GM18505 (cell line): ENCODE measurements around the gene MAN2B2.

Experiments used
- ATAC-seq: cut with Tn5 transposase; IDR thresholded peaks from one replicate; pipeline ENCODE4 v1.9.1; 2021; ENCODE audit not compliant: unreplicated experiment
- POLR2A ChIP-seq: IDR thresholded peaks from 4 replicates; pipeline ENCODE4 v1.6.1; 2011; ENCODE audit warnings: borderline replicate concordance; ENCODE audit not compliant: insufficient read depth, insufficient read length; ENCODE audit errors: extremely low read depth

Gene MAN2B2

DNA sequence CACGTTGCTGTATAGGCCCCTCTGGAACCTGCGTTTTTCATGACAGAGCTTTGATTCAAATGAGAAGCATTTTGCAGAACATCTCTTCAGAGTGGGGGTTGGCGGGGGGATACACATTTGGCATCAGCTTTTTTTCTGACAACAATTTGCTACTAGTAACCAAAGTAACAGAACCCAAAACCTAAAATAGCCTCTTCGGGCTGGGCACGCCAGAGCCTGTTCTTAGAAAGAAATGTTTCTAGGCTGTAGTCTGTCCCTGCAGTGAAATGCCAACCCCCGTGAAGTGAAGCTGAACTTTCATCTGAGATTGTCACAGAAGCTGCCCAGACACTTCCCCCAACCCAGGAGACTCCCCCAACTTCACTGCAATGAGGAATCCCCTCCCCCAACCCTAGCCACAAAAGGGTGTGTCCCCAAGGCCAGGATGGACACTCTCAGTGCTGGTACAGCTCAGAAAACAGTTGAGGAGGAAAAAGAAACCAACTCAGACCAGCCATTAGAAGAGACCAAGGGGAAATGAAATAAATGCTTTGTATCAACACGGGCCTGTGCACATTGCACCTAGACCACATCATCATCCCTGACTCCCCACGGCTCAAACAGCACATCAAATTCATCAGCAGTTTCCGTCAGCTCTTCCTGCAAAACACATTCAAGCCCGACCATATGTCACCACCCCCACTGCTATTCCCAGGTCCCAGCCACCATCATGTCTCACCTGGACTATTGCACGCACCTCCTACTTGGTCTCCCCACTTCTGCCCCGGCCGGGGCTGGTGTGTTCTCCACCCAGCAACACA lies 8.4 kb upstream of the MAN2B2 start:
- ATAC-seq, result no peak

DNA sequence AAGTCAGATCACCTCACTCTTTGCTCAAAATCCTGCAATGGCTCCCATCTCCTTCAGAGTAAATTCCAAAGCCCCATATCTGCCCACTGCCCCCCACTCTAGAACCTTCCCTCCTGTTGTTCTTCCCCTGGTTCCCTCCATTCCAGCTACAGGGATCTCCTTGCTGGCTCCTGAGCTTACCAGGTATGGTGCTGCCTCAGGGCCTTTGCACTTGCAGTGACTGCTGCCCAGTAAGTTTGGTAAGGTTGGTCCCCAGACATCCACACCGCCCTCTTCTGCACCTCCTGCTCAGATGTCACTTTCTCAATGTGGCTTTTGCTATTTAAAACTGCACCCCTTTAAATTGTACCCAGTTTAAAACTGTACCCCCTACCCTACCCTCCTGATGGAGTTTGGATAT lies 7.8 kb upstream of the MAN2B2 start:
- no peak for TF ChIP-seq POLR2A
- ATAC-seq, result no peak

More for the DNA sequence above, 8.4 kb upstream of the MAN2B2 start:
- TF ChIP-seq POLR2A, result no peak

DNA sequence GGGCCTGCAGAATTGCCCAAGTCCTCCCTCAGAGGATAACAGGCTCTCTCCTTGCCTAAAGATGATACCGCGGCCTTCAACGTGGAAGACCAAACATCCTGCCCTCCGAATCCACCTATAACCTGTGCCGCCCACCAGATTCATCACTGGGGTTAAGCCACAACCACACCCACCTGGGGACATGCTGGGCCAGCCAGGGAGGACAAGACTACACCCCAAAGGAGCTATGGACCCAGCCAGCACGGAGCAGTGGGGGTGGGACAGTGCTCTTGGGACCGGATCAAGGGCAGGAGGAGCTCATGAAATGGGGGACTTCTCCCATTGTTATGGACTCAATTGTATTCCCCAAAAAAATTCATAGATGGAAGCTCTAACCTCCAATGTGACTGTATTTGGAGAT lies 6.8 kb upstream of the MAN2B2 start:
- no peak for ATAC-seq
- TF ChIP-seq POLR2A, result no peak

DNA sequence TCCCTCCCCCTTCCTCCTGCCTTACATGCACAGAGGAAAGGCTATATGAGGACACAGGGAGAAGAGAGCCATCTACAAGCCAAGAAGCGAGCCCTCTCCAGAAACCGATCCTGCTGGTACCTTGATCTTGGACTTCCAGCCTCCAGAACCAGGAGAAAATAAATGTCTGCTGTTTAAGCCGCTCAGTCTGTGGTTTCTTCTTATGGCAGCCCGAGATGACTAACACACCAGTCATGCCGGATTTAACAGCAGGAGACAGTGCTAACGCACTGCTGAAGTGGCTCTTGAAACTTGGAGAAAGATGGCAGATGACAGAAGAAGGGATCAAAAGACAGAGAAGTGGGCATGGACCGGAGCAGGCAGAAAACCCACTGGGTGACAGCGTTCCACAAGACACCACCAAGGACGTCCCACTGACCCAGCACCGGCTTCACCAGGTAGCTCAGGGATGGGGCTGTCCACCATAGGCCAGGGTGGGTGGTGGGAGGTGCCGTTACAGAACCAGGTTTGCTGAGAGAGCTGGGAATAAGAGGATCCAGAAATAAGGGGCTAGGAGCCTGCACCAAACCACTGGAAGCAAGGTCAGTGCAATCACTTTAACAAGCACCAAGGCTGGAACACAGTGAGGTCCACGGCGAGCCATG lies 6.2 kb upstream of the MAN2B2 start:
- TF ChIP-seq POLR2A, result no peak
- no peak for ATAC-seq

DNA sequence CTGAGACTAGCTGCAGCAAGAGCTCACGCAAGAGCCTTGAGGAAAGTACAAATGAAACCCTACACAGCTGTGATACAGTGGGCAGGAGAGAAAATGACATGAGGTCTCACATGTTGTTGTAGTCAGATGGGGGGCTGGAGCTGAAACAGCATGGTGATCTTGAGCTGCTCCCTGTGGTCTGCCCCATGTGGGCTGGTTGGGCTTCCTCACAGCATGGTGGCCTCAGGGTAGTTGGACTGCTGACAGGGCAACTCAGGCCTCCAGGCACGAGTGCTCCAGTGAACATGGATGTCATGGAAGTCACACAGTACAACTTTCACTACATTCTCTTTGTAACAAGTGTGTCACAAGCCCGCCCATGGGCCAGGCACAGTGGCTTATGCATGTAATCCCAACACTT lies 3.4 kb upstream of the MAN2B2 start:
- no peak for TF ChIP-seq POLR2A
- ATAC-seq, result no peak

DNA sequence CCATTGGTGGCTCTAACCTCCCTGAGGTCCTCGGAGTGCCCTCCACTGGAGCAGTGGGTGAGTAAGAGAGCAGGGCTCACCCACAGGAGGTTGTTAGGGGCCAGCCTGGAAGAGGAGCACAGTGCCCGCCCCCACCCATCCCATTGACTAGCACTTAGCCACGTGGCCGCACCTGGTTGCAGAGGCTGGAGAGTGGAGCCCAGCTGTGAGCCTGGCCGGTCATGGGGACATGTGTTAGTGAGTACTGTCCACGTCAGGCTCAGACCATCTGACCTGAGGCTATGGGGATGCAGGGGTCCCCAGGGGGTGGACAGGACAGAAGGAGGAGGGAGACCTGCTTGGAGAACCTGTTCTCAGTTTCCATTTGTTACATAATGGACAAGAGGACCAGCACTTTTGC lies 1.4 kb upstream of the MAN2B2 start:
- ATAC-seq, result no peak
- no peak for TF ChIP-seq POLR2A

DNA sequence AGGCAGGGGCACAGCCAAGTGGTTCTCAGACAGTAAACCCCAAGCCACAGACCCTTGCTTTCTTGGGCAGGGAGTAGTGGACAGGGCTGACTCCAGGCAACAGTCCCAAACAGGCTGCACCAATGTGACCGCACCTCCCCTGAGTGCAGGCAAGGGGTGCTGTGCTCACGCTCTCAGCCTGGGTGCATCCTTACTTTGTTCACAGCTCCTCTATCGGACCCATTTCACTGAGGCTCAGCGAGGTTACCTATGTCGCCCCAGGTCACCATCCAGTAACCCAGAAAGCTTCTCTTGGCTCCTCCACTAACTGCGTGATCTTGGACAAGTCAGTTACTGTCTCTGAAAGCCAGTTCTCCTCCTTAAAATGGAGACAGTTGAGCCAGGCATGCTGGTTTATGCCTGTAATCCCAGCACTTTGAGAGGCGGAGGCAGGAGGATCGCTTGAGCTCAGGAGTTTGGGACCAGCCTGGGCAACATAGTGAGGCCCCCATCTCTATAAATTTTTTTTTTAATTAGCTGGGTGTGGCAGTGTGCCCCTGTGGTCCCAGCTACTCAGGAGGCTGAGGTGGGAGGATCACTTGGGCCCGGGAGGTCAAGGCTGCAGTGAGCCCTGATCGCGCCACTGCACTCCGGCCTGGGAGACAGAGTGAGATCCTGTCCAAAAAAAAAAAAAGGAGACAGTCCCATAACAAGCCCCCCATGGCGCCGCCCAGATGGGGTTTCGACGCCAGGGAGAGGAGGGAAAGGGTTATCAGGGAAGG lies 823 bp upstream of the MAN2B2 start:
- TF ChIP-seq POLR2A, result no peak
- ATAC-seq, result no peak

DNA sequence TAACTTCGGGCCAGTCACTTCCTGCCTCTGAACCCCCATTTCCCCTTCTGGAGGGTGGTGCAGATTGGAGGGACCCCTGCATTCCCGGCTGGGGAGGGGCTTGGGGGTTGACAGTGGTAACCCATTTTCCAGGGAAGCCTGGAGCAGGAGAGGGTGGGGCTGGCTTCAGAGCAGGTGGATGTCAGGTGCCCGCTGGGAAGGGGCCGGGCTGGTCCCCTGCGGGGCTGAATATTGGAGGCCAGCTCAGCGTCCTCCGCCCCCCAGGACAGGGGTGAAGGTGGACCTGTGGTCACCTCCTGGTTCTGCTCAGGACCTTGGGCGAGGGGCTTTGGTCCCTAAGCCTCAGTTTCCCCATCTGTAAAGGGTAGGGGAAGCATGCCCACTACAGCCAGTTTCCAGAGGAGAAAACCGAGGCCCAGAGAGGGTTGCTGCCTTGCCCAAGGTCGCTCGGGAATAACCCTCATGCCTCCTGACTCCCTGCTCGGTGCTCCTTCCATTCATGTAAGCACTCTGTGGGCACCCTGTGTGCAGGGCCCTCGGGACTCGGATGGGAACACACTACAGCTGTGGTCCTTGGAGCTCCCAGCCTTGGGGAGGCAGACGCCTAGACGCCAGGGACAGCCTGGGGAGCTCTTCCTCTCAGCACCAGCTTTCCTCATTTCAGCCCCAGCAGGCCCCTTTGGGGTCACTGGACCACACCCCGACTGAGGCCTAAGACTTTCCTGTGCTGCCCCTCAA lies 683 bp downstream of the MAN2B2 start:
- TF ChIP-seq POLR2A, result no peak
- no peak for ATAC-seq

DNA sequence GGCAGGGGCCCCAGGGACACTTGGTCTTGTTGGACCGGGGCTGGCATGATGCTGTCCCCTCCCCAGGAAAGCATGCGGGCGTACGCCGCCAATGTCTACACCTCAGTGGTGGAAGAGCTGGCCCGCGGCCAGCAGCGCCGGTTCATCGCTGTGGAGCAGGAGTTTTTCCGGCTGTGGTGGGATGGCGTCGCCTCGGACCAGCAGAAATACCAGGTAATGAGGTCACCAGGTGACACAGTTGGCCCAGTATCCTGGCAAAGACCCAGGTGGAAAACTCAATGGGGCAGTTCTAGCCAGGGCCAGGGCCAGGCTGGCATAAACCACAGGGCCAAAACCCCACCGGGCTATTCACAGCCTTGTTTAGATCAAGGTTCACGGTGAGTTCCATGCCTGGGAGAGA lies 1.5 kb downstream of the MAN2B2 start:
- no peak for TF ChIP-seq POLR2A
- ATAC-seq, result no peak

DNA sequence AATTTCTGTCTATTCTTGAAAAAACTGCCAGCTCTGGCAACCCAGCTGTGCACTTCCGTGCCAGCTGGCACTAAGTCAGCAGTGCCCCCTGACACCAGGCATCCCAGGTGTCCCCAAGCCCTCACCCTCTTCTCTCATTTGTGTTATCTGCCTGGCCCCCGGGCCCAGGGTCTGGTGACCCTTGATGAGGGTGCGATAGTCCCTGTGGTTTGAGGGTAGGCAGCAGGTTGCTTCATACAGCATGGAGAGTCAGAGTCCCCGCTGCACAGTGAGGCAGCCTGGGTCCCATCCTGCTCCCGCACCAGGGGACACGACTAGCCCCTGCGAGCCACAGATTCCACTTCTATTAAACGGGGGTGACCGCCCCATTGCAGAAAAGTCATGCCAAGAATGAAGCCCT lies 1.9 kb downstream of the MAN2B2 start:
- no peak for ATAC-seq
- no peak for TF ChIP-seq POLR2A

DNA sequence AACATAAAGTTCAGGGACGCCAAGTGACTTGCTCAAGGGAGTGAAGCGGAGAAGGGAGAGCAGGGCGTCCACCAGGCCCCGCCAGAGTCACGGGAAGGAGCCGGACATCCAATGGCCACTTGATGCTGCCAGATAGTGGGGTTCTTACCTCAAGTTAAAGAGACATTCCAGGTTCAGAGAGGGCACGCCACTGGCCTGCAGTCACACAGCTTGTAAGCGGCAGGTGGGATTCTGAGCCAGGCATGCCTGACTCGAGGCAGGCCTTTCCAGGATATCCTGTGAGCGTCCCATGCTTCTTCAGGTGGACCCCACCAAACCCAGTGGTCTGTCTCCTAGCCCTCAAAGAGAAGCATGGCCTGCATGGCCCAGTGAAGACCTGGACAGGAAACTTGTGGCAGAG lies 2.4 kb downstream of the MAN2B2 start:
- no peak for TF ChIP-seq POLR2A

DNA sequence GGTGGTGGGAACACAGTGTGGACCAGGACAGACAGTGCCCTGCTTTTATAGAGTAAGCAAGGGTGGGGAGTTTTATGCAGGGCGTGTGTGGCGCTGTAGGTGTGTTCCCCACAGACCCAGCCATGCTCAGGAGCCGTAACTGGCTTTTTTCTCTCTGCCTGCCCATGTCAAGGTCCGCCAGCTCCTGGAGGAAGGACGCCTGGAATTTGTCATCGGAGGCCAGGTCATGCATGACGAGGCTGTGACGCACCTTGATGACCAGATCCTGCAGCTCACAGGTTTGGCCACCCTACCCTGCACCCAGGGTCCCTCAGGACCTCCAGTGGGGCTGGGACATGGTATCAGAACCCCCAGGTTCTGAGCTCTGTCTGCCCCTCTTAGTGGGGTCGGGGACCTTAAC lies 3.2 kb downstream of the MAN2B2 start:
- ATAC-seq, result no peak
- TF ChIP-seq POLR2A, result no peak

More for the DNA sequence above, 2.4 kb downstream of the MAN2B2 start:
- no peak for ATAC-seq

DNA sequence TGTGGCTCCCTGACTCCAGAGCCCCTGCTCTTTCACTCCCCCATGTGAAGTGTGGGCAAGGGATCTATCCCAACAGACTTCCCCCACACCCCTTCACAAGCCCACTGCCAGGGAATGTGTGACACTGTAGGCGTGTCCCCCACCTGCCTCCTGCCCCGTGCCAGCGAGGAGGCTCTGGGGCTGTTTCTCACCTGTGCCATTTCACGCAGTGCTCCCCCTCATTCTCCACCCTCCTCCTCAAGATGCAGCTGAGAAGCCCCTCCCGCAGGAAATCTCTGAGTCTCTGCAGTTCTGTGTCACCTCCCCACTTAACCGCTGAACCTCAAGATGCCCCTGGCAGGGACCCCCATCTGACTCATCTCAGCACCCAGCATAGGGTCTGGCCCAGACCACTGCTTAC lies 5.4 kb downstream of the MAN2B2 start:
- TF ChIP-seq POLR2A, result no peak
- no peak for ATAC-seq
